Colonic mucosa (tissue), 4 donors: ENCODE data around the gene TSPAN4. TPM values are rescaled to one million over a fixed set of nuclear protein-coding genes. Genes with fewer than 3 reads are reported as not detected.

Source experiments
- DNase-seq: peaks from one replicate; pipeline ENCODE4 v3.0.0-alpha.2; 2020
- H3K27ac ChIP-seq: fragments of 200-600 bp; one replicate; pipeline ENCODE4 v1.8.0; 2021
- H3K27me3 ChIP-seq: fragments of 200-600 bp; one replicate; pipeline ENCODE4 v1.8.0; 2021
- H3K36me3 ChIP-seq: fragments of 200-600 bp; one replicate; pipeline ENCODE4 v1.8.0; 2021
- H3K4me1 ChIP-seq: fragments of 200-600 bp; one replicate; pipeline ENCODE4 v1.8.0; 2021; ENCODE audit warnings: mild to moderate bottlenecking
- H3K4me3 ChIP-seq: fragments of 200-600 bp; one replicate; pipeline ENCODE4 v1.8.0; 2021
- H3K9ac ChIP-seq, 2 donors: one replicate each; pipeline ENCODE4 v1.7.0; 2013; ENCODE audit warnings: control low read depth in 2 of 2, low read depth in 2 of 2, low read length in 2 of 2
- H3K9me3 ChIP-seq: fragments of 200-600 bp; one replicate; pipeline ENCODE4 v1.8.0; 2021
- intact Hi-C: fragments of 100-400 bp; cut with DNase I; formaldehyde crosslinking; loops from one replicate; pipeline ENCODE4 v1.14.1; 2022
- total RNA-seq, 2 donors: library from RNA; stranded (reverse); fragmentation: NEBNext Ultra II Directional in 1 of 2; extraction: Animal tissue kit (Norgen Biotek cat#: 25700) in 1 of 2; gene quantifications; one replicate each; pipeline ENCODE4 v1.2.1, GENCODE V29; 2021
- TF ChIP-seq, protein P1 (sequence below): fragments of 200-600 bp; IDR thresholded peaks from one replicate; pipeline ENCODE4 v1.8.0; 2022; ENCODE audit warnings: antibody characterized with exemption, mild to moderate bottlenecking
- donor health status: healthy.
- donor health status: DM: no; HTN: no; CAD: no.
- donor health status: DM: no; HTN: no; CAD: no.

The TSPAN4 gene
- total RNA-seq, 2 donors from 2014 or later: 12.1 to 12.7 TPM

GRCh38 chr11:877565-877964, 34.9 kb downstream of the TSPAN4 start:
- H3K27ac ChIP-seq: no peak overlapping the region
- no peaks in the 10 kb centered on the region for H3K9me3 ChIP-seq
- no peaks in the 10 kb centered on the region for H3K36me3 ChIP-seq
- TF ChIP-seq, protein P1, sequence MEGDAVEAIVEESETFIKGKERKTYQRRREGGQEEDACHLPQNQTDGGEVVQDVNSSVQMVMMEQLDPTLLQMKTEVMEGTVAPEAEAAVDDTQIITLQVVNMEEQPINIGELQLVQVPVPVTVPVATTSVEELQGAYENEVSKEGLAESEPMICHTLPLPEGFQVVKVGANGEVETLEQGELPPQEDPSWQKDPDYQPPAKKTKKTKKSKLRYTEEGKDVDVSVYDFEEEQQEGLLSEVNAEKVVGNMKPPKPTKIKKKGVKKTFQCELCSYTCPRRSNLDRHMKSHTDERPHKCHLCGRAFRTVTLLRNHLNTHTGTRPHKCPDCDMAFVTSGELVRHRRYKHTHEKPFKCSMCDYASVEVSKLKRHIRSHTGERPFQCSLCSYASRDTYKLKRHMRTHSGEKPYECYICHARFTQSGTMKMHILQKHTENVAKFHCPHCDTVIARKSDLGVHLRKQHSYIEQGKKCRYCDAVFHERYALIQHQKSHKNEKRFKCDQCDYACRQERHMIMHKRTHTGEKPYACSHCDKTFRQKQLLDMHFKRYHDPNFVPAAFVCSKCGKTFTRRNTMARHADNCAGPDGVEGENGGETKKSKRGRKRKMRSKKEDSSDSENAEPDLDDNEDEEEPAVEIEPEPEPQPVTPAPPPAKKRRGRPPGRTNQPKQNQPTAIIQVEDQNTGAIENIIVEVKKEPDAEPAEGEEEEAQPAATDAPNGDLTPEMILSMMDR: no peak
- H3K9ac ChIP-seq: no peak overlapping the region
- no peak for DNase-seq
- H3K27me3 ChIP-seq: no peaks in the 10 kb centered on the region
- H3K4me1 ChIP-seq: no peaks in the 10 kb centered on the region
- no peak overlapping the region for H3K4me3 ChIP-seq
- intact Hi-C loops: no loop called here

DNA sequence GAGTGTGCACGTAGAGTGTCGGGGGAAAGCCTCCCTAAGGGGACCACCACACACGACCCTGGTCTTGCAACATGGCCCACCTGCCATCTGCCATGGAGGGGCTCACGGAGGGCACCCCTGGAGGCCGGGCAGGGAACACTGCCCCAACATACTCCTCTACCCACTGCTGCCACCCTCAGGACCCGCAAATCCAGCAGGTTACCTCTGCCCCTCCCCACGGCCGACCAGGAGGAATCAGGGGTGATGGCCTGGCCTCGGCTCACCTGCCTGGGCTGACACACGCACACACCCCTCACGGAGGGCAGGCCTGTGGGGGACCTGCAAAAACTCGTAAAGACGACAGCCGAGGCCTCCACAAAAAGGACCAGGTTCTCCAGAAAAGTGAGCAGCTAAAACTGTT, 37.8 kb downstream of the TSPAN4 start:
- Histone ChIP-seq H3K4me1 (no peaks in the 10 kb centered on the region), H3K27me3 (no peaks in the 10 kb centered on the region), H3K9ac (no peak overlapping the region), H3K36me3 (no peaks in the 10 kb centered on the region), H3K4me3 (no peak overlapping the region), H3K27ac (no peak overlapping the region), H3K9me3 (no peaks in the 10 kb centered on the region)
- no peak for DNase-seq
- TF ChIP-seq, protein P1: no peak
- intact Hi-C loops: no loop called here

- TF ChIP-seq, protein P1: no peak
- H3K4me3 ChIP-seq: no peak overlapping the region
- H3K27ac ChIP-seq: no peak overlapping the region
- no peak for DNase-seq
- intact Hi-C loops: no loop called here
- no peaks in the 10 kb centered on the region for H3K27me3 ChIP-seq
- H3K36me3 ChIP-seq: no peaks in the 10 kb centered on the region
- H3K9me3 ChIP-seq: no peaks in the 10 kb centered on the region
- no peaks in the 10 kb centered on the region for H3K4me1 ChIP-seq
- no peak overlapping the region for H3K9ac ChIP-seq
Measured at GRCh38 chr11:882596-882995, 39.9 kb downstream of the TSPAN4 start.

GRCh38 chr11:883527-883926, 40.9 kb downstream of the TSPAN4 start:
- Histone ChIP-seq H3K27ac (no peak overlapping the region), H3K27me3 (no peaks in the 10 kb centered on the region), H3K9ac (no peak overlapping the region), H3K36me3 (no peaks in the 10 kb centered on the region), H3K4me1 (no peaks in the 10 kb centered on the region), H3K4me3 (no peak overlapping the region), H3K9me3 (no peaks in the 10 kb centered on the region)
- intact Hi-C loops: no loop called here
- DNase-seq: no peak
- TF ChIP-seq, protein P1: no peak

DNA sequence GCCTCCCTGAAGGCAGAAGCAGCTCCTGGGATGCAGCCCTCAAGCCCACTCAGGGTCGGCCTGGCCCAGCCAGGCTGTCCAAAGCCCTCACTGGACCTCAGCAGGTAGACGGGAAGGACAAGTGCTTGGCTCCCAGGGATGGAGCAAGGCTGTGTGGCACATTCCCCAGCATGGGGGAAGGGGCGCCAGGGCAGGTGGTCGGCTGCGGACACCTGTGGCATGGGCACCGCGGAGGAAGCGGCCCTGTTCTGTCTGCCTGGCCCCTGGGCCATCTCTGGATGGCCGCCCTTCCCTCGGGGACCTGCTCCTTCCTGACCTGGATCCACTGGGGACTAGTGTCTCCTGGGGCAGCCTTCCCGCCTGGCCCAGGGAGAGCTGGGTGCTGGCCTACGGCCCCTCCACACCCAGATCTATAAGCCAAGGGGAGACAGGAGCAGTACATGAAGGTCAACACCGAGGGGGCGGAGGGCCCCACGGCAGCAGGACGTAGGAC, 42.0 kb downstream of the TSPAN4 start:
- no peaks in the 10 kb centered on the region for H3K27me3 ChIP-seq
- H3K9ac ChIP-seq: no peak overlapping the region
- no peaks in the 10 kb centered on the region for H3K9me3 ChIP-seq
- H3K4me1 ChIP-seq: no peaks in the 10 kb centered on the region
- no peak overlapping the region for H3K27ac ChIP-seq
- H3K36me3 ChIP-seq: no peaks in the 10 kb centered on the region
- intact Hi-C loops: no loop called here
- TF ChIP-seq, protein P1: no peak
- DNase-seq: no peak
- no peak overlapping the region for H3K4me3 ChIP-seq

DNA sequence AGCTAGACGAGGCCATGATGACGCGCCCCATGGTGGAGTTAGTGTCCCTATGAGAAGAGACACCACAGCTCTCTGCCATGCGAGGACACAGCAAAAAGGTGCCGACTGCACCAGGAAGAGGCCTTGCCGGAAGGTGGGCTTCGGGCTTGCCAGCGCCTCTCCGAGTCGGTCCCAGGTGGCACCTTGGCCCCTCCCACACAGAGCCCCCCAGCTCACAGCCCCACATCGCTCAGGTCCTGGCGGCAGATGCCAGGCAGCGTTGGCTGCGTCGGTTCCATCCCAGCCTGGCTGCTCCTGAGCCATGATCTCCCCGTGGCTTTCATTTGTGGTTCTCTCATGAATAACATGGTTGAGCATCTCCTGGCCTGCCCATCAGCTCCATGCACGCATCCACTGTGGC, 43.9 kb downstream of the TSPAN4 start:
- no peaks in the 10 kb centered on the region for H3K36me3 ChIP-seq

More for the DNA sequence above, 43.9 kb downstream of the TSPAN4 start:
- Histone ChIP-seq H3K4me1 (no peaks in the 10 kb centered on the region), H3K27me3 (no peaks in the 10 kb centered on the region), H3K27ac (no peak overlapping the region), H3K9ac (no peak overlapping the region), H3K9me3 (no peaks in the 10 kb centered on the region), H3K4me3 (no peak overlapping the region)
- intact Hi-C loops: no loop called here
- DNase-seq: no peak
- TF ChIP-seq, protein P1: no peak
